HG03439 (cell line): ENCODE measurements around the gene WDR33.

Experiments
- ATAC-seq: cut with Tn5 transposase; IDR thresholded peaks from one replicate; pipeline ENCODE4 v1.9.1; 2021; ENCODE audit warnings: mild to moderate bottlenecking, moderate library complexity; ENCODE audit not compliant: unreplicated experiment

Gene WDR33

GRCh38 chr2:127658641-127659407 lies 152.1 kb downstream of the WDR33 start:
- ATAC-seq: no peak

- no peak for ATAC-seq
Measured at GRCh38 chr2:127658146-127658545, 152.8 kb downstream of the WDR33 start.

- ATAC-seq: no peak
Measured at GRCh38 chr2:127657232-127657595, 153.8 kb downstream of the WDR33 start.

- no peak for ATAC-seq
Measured at GRCh38 chr2:127656569-127657231, 154.3 kb downstream of the WDR33 start.

- ATAC-seq: no peak
Measured at GRCh38 chr2:127655209-127656073, 155.5 kb downstream of the WDR33 start.

GRCh38 chr2:127654838-127655175 lies 156.2 kb downstream of the WDR33 start:
- no peak for ATAC-seq

GRCh38 chr2:127654084-127654837 lies 156.7 kb downstream of the WDR33 start:
- no peak for ATAC-seq

- no peak for ATAC-seq
Measured at GRCh38 chr2:127653421-127654083, 157.4 kb downstream of the WDR33 start.

GRCh38 chr2:127652786-127653357 lies 158.1 kb downstream of the WDR33 start:
- no peak for ATAC-seq

GRCh38 chr2:127651971-127652550 lies 158.9 kb downstream of the WDR33 start:
- no peak for ATAC-seq

- no peak for ATAC-seq
Measured at GRCh38 chr2:127651381-127651809, 159.6 kb downstream of the WDR33 start.
